ENCODE measurements around the gene SLC25A47.

The SLC25A47 gene

DNA sequence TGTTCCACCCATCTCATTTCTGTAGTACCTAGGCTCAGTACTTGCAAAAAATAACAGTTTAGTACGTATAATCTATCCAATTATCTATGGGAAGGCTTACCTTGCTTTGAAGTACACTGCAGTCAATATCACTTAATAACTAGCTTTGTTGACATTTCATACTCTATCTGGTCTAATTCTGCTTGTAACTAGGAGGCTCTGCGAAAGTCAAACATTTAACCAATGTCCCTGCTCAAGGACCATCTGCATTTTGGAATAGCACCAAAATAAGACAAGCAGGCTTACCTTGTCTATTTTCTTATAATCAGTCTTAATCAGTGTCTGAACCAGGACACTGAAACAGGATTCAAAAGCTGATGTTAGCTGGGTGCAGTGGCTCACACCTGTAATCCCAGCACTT, 39.9 kb downstream of the SLC25A47 start:
- Histone ChIP-seq H3K9me3 (ENCODE audit: severe bottlenecking) (peaks cover 3% of the 10 kb centered on the region), H3K4me3 (ENCODE audit: low read depth, low read length) (no peak overlapping the region), H3K27ac (peak overlapping the region; percentile 54), H3K36me3 (peaks cover 37% of the 10 kb centered on the region), H3K27me3 (ENCODE audit: insufficient read depth, low read depth, severe bottlenecking) (no peaks in the 10 kb centered on the region)
- TF ChIP-seq, protein P1, sequence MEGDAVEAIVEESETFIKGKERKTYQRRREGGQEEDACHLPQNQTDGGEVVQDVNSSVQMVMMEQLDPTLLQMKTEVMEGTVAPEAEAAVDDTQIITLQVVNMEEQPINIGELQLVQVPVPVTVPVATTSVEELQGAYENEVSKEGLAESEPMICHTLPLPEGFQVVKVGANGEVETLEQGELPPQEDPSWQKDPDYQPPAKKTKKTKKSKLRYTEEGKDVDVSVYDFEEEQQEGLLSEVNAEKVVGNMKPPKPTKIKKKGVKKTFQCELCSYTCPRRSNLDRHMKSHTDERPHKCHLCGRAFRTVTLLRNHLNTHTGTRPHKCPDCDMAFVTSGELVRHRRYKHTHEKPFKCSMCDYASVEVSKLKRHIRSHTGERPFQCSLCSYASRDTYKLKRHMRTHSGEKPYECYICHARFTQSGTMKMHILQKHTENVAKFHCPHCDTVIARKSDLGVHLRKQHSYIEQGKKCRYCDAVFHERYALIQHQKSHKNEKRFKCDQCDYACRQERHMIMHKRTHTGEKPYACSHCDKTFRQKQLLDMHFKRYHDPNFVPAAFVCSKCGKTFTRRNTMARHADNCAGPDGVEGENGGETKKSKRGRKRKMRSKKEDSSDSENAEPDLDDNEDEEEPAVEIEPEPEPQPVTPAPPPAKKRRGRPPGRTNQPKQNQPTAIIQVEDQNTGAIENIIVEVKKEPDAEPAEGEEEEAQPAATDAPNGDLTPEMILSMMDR (IDR thresholded peaks at IDR 0.05; ENCODE audit: low read depth, low read length): no peak
- no peak for DNase-seq

DNA sequence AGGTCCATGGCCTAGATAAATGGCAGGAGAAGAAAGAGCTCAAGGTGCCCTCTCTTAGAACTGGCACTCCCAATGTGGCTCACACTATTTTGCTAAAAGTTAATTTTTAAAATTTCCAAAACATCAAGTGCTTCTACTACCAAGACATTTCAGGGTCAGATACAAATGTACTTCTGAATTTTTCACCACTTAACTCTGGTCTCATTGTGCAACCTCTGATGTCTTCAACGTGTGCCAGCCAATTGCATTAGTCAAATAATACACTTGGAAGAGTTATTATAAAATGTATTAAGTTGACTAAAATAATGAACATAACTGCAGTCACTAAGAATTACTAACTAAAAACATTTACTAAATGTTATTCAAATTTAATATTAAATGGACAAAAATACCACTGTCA, 41.3 kb downstream of the SLC25A47 start:
- DNase-seq: no peak
- Histone ChIP-seq H3K27ac (no peak overlapping the region), H3K27me3 (ENCODE audit: insufficient read depth, low read depth, severe bottlenecking) (no peaks in the 10 kb centered on the region), H3K9me3 (ENCODE audit: severe bottlenecking) (no peaks in the 10 kb centered on the region), H3K4me3 (ENCODE audit: low read depth, low read length) (no peak overlapping the region), H3K36me3 (peaks cover 31% of the 10 kb centered on the region)
- TF ChIP-seq, protein P1 (IDR thresholded peaks at IDR 0.05; ENCODE audit: low read depth, low read length): no peak

DNA sequence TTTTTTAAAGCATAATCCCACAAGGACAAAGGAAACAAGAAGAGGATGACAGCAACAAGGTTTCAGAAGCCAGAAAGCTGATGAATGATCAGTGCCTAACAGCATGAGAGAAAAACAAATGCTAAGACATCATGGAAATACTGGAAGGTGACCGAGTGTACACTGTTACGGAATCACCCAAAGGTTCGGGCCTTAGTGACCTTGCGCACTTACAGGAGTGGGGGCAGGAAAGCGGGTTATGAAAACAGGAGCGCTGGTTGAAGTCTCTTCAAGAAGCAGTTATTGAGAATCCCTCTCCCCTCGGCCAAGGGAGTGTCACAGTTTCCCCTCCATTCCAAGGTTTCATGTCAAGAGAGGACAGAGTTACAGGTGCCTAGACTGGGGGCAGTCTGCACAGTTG, 42.6 kb downstream of the SLC25A47 start:
- DNase-seq: no peak
- TF ChIP-seq, protein P1 (IDR thresholded peaks at IDR 0.05; ENCODE audit: low read depth, low read length): no peak
- peaks cover 19% of the 10 kb centered on the region for H3K36me3 ChIP-seq
- no peaks in the 10 kb centered on the region for H3K27me3 ChIP-seq (ENCODE audit: insufficient read depth, low read depth, severe bottlenecking)
- no peak overlapping the region for H3K27ac ChIP-seq
- H3K9me3 ChIP-seq (ENCODE audit: severe bottlenecking): no peaks in the 10 kb centered on the region
- no peak overlapping the region for H3K4me3 ChIP-seq (ENCODE audit: low read depth, low read length)

DNA sequence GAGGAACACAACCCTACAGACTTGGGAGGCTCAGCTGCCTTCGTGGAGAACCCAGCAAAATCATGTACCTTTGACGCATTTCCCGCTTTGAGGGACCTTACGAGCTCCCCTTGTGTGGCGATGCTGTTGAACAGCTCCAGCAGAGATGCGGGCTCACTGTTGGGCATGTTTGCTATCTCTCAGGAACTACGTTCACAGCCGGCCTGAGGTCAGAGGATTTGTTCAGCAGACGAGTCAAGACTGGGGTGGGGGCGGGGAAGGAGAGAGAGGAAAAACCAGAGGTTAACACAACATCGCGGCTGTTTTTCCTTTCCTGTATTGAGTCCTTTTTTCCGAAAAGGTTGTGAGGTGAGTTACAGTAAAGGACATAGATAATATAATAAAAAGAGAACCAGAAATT, 45.9 kb downstream of the SLC25A47 start:
- Histone ChIP-seq H3K27me3 (ENCODE audit: insufficient read depth, low read depth, severe bottlenecking) (no peaks in the 10 kb centered on the region), H3K4me3 (ENCODE audit: low read depth, low read length) (no peak overlapping the region), H3K27ac (no peak overlapping the region), H3K9me3 (ENCODE audit: severe bottlenecking) (no peaks in the 10 kb centered on the region), H3K36me3 (peaks cover 20% of the 10 kb centered on the region)
- TF ChIP-seq, protein P1 (IDR thresholded peaks at IDR 0.05; ENCODE audit: low read depth, low read length): no peak
- DNase-seq: no peak

DNA sequence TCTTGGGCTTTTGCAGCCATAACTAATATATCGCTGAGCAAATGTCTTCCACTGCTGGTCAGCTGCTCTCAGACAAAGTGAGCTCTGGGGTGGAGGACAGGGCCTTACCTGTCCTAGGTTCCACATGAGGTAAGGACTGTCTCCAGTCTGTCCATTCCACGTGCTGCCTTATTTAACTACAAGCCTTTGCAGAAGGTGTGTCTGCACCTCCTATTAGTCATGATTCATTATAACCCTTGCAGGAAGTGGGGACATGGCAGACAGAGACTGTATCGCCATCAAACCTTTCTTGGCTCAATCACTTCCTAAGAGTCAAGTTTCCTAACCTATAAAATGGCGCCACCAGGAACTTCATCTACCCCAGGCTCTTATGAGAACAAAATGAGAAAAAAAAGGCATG, 46.9 kb downstream of the SLC25A47 start:
- no peaks in the 10 kb centered on the region for H3K9me3 ChIP-seq (ENCODE audit: severe bottlenecking)
- H3K27me3 ChIP-seq (ENCODE audit: insufficient read depth, low read depth, severe bottlenecking): no peaks in the 10 kb centered on the region
- TF ChIP-seq, protein P1 (IDR thresholded peaks at IDR 0.05; ENCODE audit: low read depth, low read length): no peak
- H3K4me3 ChIP-seq (ENCODE audit: low read depth, low read length): no peak overlapping the region
- H3K36me3 ChIP-seq: peaks cover 20% of the 10 kb centered on the region
- no peak for DNase-seq
- no peak overlapping the region for H3K27ac ChIP-seq

DNA sequence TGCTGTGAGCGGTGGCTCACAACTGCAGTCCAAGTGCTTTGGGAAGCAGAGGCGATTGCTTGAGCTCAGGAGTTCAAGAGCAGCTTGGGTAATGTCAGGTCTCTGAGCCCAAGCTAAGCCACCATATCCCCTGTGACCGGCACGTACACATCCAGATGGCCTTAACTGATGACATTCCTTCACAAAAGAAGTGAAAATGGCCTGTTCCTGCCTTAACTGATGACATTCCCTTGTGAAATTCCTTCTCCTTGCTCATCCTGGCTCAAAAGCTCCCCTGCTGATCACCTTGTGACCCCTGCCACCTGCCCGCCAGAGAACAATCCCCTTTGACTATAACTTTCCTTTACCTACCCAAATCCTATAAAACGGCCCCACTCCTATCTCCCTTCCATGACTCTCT, 48.6 kb downstream of the SLC25A47 start:
- Histone ChIP-seq H3K9me3 (ENCODE audit: severe bottlenecking) (no peaks in the 10 kb centered on the region), H3K27me3 (ENCODE audit: insufficient read depth, low read depth, severe bottlenecking) (no peaks in the 10 kb centered on the region), H3K36me3 (0 out of 2 replicates have a peak, but pooled peaks cover 12% of the 10 kb centered on the region), H3K4me3 (ENCODE audit: low read depth, low read length) (no peak overlapping the region), H3K27ac (no peak overlapping the region)
- TF ChIP-seq, protein P1 (IDR thresholded peaks at IDR 0.05; ENCODE audit: low read depth, low read length): no peak
- no peak for DNase-seq

All from WERI-Rb-1 (cell line).